Stimulated activated CD4-positive, alpha-beta T cell treated with anti-CD3 and anti-CD28 coated beads, Interleukin-1b, Interleukin-23, amount 100 ng/mL, for 24 hours (primary cell): Measurements from ENCODE around the gene SFXN1.
"Not testable (repeated sequence)": the region's sequence is repeated elsewhere in the genome, so short reads cannot be mapped to it uniquely, and the experiment has no call there.

Experiments
- DNase-seq, 4 experiments: peaks; one replicate each; pipeline ENCODE4 v3.0.0-alpha.2; 2020; ENCODE audit warnings: low read depth in 4 of 4, low spot score in 1 of 4

The SFXN1 gene

DNA sequence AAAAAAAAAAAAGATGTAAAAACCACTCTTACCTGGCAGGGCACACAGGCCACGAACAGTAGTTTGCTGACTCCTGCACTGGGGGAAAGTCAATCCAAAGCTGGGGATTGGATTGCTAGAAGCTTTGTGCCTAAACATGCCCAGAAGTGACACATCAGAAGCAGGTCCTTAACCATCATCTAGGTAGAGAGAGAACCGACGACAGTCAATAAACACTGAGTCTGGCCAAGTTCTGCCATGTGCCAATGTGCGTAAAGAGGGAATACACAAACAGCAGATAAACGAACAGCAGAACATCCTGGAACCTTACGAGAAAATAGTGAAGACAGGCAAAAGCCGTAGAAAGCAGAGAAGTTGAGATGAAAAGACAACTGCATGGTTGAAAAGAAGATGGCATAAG is 14.9 kb downstream of the SFXN1 start:
- DNase-seq = no peak

DNA sequence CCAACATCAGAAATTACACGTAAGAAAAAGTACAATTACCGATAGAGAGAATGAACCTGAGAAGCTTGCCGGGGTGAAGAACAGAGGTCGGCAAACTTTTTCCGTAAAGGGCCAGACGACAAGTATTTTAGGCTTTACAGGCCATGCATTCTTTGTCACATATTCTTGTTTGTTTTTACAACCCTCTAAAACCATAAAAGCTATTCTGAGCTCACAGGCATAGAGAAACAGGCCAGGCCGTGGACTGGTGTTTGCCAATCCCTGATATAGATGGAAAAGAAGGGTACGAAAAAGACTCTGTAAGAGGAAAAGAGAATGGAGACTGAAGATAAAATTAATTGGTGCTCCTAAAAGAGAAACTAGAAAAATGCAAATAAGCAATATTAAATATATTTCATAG is 15.4 kb downstream of the SFXN1 start:
- DNase-seq = no peak

- DNase-seq = no peak
These were observed 16.2 kb downstream of the SFXN1 start for GRCh38 chr5:175494264-175495183.

GRCh38 chr5:175501759-175502158 is 23.4 kb downstream of the SFXN1 start:
- no peak for DNase-seq

DNA sequence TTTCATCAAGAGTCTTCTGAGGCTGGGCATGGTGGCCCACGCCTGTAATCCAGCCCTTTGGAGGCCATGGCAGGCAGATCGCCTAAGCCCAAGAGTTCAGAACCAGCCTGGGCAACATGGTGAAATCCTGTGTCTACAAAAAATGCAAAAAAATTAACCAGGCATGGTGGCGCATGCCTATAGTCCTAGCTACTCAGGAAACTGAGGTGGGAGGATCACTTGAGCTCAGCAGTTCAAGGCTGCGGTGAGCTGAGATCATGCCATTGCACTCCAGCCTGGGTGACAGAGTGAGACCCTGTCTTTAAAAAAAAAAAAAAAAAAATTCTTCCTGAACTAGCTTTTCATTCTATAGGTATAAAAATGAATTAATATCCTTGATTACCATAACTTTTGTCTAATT is 29.3 kb downstream of the SFXN1 start:
- DNase-seq = peak in 1 of 4 experiments; percentile 36

DNA sequence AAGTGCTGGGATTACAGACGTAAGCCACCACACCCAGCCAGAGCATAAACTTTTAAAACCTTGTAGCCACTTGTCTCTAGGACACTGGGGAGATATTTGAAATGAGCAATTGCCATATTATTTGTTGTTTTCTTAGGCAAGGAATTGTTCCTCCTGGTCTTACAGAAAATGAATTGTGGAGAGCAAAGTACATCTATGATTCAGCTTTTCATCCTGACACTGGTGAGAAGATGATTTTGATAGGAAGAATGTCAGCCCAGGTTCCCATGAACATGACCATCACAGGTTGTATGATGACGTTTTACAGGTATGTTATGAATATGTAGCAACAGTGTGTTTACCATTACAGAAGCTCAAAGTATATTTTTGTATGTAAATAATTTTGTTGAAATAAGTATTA is 30.5 kb downstream of the SFXN1 start:
- no peak for DNase-seq

GRCh38 chr5:175513297-175513696 is 34.9 kb downstream of the SFXN1 start:
- DNase-seq = no peak

DNA sequence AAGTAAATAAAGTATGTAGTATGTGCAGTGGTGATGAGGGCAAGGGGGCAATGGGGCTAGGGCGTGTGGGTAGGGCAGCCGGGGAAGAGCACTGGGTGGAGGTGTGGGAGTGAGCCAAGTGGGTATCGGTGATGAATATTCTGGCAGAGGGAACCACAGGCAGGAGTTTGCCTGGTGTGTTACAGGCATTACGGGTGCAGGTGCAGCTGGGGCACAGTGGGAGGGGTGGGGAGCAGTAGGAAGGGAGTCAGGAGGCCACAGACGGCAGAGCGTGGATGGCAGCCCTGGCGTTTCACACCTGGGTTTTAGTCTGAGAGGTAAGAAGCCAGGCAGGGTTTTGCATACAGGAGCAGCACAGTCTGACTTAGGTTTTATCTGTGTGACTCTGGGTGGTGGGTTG is 35.4 kb downstream of the SFXN1 start:
- no peak for DNase-seq

GRCh38 chr5:175516933-175517823 is 38.8 kb downstream of the SFXN1 start:
- no peak for DNase-seq

- DNase-seq = peak; percentile 50 to 76 (median 60)
These were observed 39.6 kb downstream of the SFXN1 start for GRCh38 chr5:175517824-175518450.

DNA sequence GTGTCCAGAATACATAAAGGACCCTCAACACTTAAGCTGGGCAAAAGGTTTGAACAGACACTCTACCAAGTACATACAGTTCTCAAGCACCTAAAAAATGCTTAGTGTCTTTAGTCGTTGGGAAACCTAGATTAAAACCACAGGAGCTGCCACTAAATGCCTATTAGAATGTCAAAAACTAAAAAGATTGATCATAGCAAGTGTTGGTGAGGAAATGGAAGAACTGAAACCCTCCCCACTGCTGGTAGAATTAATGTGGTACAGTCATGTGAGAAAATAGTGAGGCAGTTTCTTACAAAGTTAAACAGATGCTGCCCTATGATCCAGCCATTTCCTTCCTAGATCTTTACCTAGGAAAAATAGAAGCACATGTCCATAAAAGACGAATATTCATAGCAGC is 40.6 kb downstream of the SFXN1 start:
- DNase-seq = no peak

DNA sequence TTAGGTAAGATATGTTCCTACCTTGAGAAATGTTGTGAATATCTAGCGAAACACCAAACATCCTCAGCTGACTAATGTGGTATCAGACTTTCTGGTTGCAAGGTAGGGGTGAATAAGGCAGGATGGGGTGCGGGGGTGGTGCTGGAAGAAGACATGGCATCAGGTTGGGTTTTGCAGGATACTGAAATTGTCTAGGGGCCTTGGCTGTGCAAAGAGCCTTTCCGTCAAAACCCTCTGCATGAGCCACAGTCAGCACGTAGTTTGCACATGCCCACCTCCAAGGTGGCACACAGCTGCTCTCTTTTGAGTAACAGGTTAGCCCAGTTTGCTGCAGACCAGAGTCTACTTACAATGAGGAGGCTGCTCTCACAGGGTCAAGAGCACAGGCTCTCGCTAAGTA is 42.0 kb downstream of the SFXN1 start:
- peak in 2 of 4 experiments; percentile 43 to 50 for DNase-seq

GRCh38 chr5:175520873-175521272 is 42.5 kb downstream of the SFXN1 start:
- DNase-seq = no peak

GRCh38 chr5:175521313-175521833 is 43.0 kb downstream of the SFXN1 start:
- DNase-seq = no peak

GRCh38 chr5:175523292-175523691 is 44.9 kb downstream of the SFXN1 start:
- no peak for DNase-seq

GRCh38 chr5:175524211-175524610 is 45.9 kb downstream of the SFXN1 start:
- no peak for DNase-seq

DNA sequence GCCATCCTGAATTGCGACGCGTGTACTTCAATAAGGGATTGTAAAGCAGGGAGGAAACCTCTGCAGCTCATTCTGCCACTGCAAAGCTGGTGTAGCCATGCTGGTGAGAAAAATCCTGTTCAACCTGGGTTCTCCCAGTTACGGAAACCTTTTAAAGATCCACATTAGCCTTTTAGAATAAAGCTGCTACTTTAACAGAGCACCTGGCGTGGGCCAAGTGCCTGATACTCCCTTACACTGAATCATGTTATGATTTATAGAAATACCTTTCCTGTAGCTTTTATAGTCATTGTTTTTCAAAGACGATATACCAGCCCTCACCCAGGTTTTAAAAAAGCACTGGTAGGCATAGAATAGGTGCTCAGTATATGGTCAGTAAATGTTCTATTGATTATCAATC is 48.3 kb downstream of the SFXN1 start:
- no peak for DNase-seq

DNA sequence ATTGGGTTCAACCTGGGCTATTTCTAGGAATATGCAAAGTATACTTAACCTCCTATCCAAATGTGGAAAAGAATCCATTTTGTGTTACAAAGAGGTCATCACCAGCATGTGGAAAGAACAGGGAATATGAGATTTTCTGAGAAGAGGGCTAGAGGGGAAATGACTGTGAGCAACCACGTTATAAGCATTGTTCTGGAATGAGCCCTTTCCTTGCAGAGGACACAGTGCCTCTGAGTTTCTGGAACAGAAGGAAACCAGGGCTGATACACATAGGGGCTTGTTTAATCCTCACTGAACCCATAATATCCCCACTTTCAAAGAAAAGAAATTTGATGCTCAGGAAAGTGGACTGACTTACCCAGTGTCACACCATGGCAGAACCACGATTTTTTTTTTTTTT is 53.0 kb downstream of the SFXN1 start:
- no peak for DNase-seq

GRCh38 chr5:175534070-175534932 is 55.9 kb downstream of the SFXN1 start:
- peak; percentile 52 to 79 (median 72) for DNase-seq

DNA sequence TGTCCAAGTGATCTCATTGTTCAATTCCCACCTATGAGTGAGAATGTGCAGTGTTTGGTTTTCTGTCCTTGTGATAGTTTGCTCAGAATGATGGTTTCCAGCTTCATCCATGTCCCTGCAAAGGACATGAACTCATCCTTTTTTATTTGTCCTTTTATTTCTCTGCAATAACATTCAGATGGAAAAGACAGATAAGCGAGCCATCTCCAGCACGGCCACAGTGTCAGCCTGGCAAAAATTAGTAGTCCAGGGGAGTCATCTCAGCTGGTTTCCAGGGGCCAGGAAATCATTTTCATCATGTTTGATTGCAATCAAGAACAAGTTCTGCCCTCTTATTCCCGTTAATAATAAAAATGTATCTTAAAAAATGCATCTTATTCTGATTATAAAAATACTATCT is 57.0 kb downstream of the SFXN1 start:
- DNase-seq = not testable (repeated sequence)
